WERI-Rb-1 (cell line): ENCODE results near the gene DARS1.
"Not testable (repeated sequence)": the region's sequence is repeated elsewhere in the genome, so short reads cannot be mapped to it uniquely, and the experiment has no call there.

ENCODE experiments used
- DNase-seq: peaks from one replicate; pipeline ENCODE4 v3.0.0-alpha.2; 2020
- H3K27ac ChIP-seq: fragments of 250-450 bp; sonication (Bioruptor Pico); 2 replicates; pipeline ENCODE4 v1.5.1; 2020; ENCODE audit warnings: mild to moderate bottlenecking, moderate library complexity
- H3K27me3 ChIP-seq: fragments of 250-450 bp; sonication (Bioruptor Pico); 2 replicates; pipeline ENCODE4 v1.5.1; 2021; ENCODE audit warnings: mild to moderate bottlenecking, low read depth, moderate library complexity; ENCODE audit not compliant: insufficient read depth, severe bottlenecking
- H3K36me3 ChIP-seq: fragments of 250-450 bp; sonication (Bioruptor Pico); 2 replicates; pipeline ENCODE4 v1.5.1; 2020; ENCODE audit warnings: mild to moderate bottlenecking, moderate library complexity
- H3K4me3 ChIP-seq: 2 replicates; pipeline ENCODE4 v1.5.1; 2011; ENCODE audit warnings: low read depth, mild to moderate bottlenecking, control low read depth, low read length
- H3K9me3 ChIP-seq: fragments of 250-450 bp; sonication (Bioruptor Pico); 2 replicates; pipeline ENCODE4 v1.5.1; 2021; ENCODE audit warnings: mild to moderate bottlenecking, moderate library complexity; ENCODE audit not compliant: severe bottlenecking
- CTCF ChIP-seq: IDR thresholded peaks from 2 replicates; pipeline ENCODE4 v1.5.1; 2011; ENCODE audit warnings: low read depth, mild to moderate bottlenecking, control low read depth, inconsistent platforms, low read length

The DARS1 gene

GRCh38 chr2:135965756-135966155, 19.7 kb downstream of the DARS1 start:
- Histone ChIP-seq H3K27me3 (no peaks in the 10 kb centered on the region), H3K27ac (no peak overlapping the region), H3K9me3 (no peaks in the 10 kb centered on the region), H3K4me3 (no peak overlapping the region), H3K36me3 (peaks cover 5% of the 10 kb centered on the region)
- DNase-seq, result no peak
- no peak for TF ChIP-seq CTCF

- H3K27ac ChIP-seq, H3K4me3 ChIP-seq, H3K36me3 ChIP-seq, H3K9me3 ChIP-seq, DNase-seq, H3K27me3 ChIP-seq: not testable (repeated sequence)
These were observed 21.0 kb downstream of the DARS1 start for GRCh38 chr2:135964404-135964803.

- Histone ChIP-seq H3K4me3 (no peak overlapping the region), H3K27ac (no peak overlapping the region)
These were observed 21.6 kb downstream of the DARS1 start for GRCh38 chr2:135963841-135964240.

GRCh38 chr2:135962366-135963123, 22.9 kb downstream of the DARS1 start:
- H3K27ac ChIP-seq, result no peak overlapping the region
- peaks cover 4% of the 10 kb centered on the region; the same call in 1 of the 2 replicates for H3K36me3 ChIP-seq
- TF ChIP-seq CTCF, result no peak
- no peaks in the 10 kb centered on the region for H3K27me3 ChIP-seq
- H3K4me3 ChIP-seq, result no peak overlapping the region
- DNase-seq, result no peak
- no peaks in the 10 kb centered on the region for H3K9me3 ChIP-seq

More at GRCh38 chr2:135963841-135964240, 21.6 kb downstream of the DARS1 start:
- DNase-seq, result no peak
- TF ChIP-seq CTCF, result no peak
- H3K27me3 ChIP-seq, result no peaks in the 10 kb centered on the region
- no peaks in the 10 kb centered on the region for H3K9me3 ChIP-seq
- peaks cover 6% of the 10 kb centered on the region; the same call in 1 of the 2 replicates for H3K36me3 ChIP-seq

- no peak for DNase-seq
- no peaks in the 10 kb centered on the region for H3K27me3 ChIP-seq
- peaks cover 4% of the 10 kb centered on the region for H3K36me3 ChIP-seq
- no peaks in the 10 kb centered on the region for H3K9me3 ChIP-seq
- H3K27ac ChIP-seq, result no peak overlapping the region
- no peak for TF ChIP-seq CTCF
- no peak overlapping the region for H3K4me3 ChIP-seq
These were observed 24.5 kb downstream of the DARS1 start for GRCh38 chr2:135960656-135961551.

GRCh38 chr2:135960150-135960549, 25.3 kb downstream of the DARS1 start:
- no peak for TF ChIP-seq CTCF
- Histone ChIP-seq H3K36me3 (peaks cover 4% of the 10 kb centered on the region), H3K9me3 (no peaks in the 10 kb centered on the region), H3K27ac (no peak overlapping the region), H3K4me3 (no peak overlapping the region), H3K27me3 (no peaks in the 10 kb centered on the region)
- DNase-seq, result no peak

- not testable (repeated sequence) for H3K27ac ChIP-seq, H3K9me3 ChIP-seq, H3K4me3 ChIP-seq, DNase-seq, H3K27me3 ChIP-seq, H3K36me3 ChIP-seq
These were observed 26.5 kb downstream of the DARS1 start for GRCh38 chr2:135958927-135959326.
